G401.6 (cell line): ENCODE data around the gene USP14.

ENCODE experiments used
- FAIRE-seq: peaks from 2 replicates; lab custom pipeline; 2012; peaks lifted over from hg19 to GRCh38; lab: Jason Lieb, UNC

Gene USP14

GRCh38 chr18:228586-228985, 70.2 kb downstream of the USP14 start:
- FAIRE-seq = no peak

GRCh38 chr18:231563-231962, 73.2 kb downstream of the USP14 start:
- FAIRE-seq = no peak

- FAIRE-seq = no peak
These were observed 81.8 kb downstream of the USP14 start for GRCh38 chr18:240175-240574.

- no peak for FAIRE-seq
These were observed 87.0 kb downstream of the USP14 start for GRCh38 chr18:245282-245847.

- no peak for FAIRE-seq
These were observed 89.7 kb downstream of the USP14 start for GRCh38 chr18:248053-248452.

- FAIRE-seq = no peak
These were observed 92.3 kb downstream of the USP14 start for GRCh38 chr18:250685-251084.

GRCh38 chr18:251572-251971, 93.2 kb downstream of the USP14 start:
- no peak for FAIRE-seq

- no peak for FAIRE-seq
These were observed 94.8 kb downstream of the USP14 start for GRCh38 chr18:253121-253520.

GRCh38 chr18:255171-255570, 96.8 kb downstream of the USP14 start:
- no peak for FAIRE-seq

- no peak for FAIRE-seq
These were observed 102.2 kb downstream of the USP14 start for GRCh38 chr18:260547-260946.

GRCh38 chr18:261398-262073, 103.2 kb downstream of the USP14 start:
- FAIRE-seq = no peak
